Right lobe of liver (tissue), 6 donors: ENCODE results near the gene XRRA1. TPM values are rescaled to one million over a fixed set of nuclear protein-coding genes. Genes with fewer than 3 reads are reported as not detected.
A peak's percentile ranks its signal among the peaks of the same experiment; 100 is the strongest.
"Not testable (repeated sequence)": the region's sequence is repeated elsewhere in the genome, so short reads cannot be mapped to it uniquely, and the experiment has no call there.

ENCODE experiments used
- ATAC-seq, 4 donors: fragments of 200-7000 bp; cut with Tn5 transposase; one replicate each; pipeline ENCODE4 v1.9.1; 2020; ENCODE audit warnings: mild to moderate bottlenecking in 4 of 4, moderate library complexity in 4 of 4
- DNase-seq, 3 donors: peaks; one replicate each; pipeline ENCODE4 v3.0.0-alpha.2; 2020
- H3K27ac ChIP-seq, 3 donors: fragments of 200-600 bp; one replicate each; pipeline ENCODE4 v1.8.0; 2022
- H3K27me3 ChIP-seq, 2 donors: fragments of 200-600 bp; one replicate each; pipeline ENCODE4 v1.8.0; 2022
- H3K36me3 ChIP-seq, 4 donors: fragments of 200-600 bp; sonication (generic) in 1 of 4; one replicate each; pipeline versions ENCODE4 v1.5.1 to v1.8.0; 2017 to 2022; ENCODE audit warnings: control low read depth in 1 of 4
- H3K4me1 ChIP-seq, 4 donors: fragments of 200-600 bp; sonication (generic) in 1 of 4; one replicate each; pipeline versions ENCODE4 v1.5.1 to v1.8.0; 2017 to 2022; ENCODE audit warnings: control low read depth in 1 of 4
- H3K4me3 ChIP-seq, 3 donors: fragments of 200-600 bp; one replicate each; pipeline ENCODE4 v1.8.0; 2022
- H3K9me3 ChIP-seq, 4 donors: fragments of 200-600 bp; sonication (generic) in 1 of 4; one replicate each; pipeline versions ENCODE4 v1.5.1 to v1.8.0; 2017 to 2022; ENCODE audit warnings: control low read depth in 1 of 4
- CTCF ChIP-seq, 4 donors: fragments of 200-600 bp in 3 of 4; fragments of 450-650 bp in 1 of 4; IDR thresholded peaks; one replicate each; pipeline versions ENCODE4 v1.5.1 to v1.8.0; 2016 to 2022; ENCODE audit warnings: antibody characterized with exemption in 4 of 4, mild to moderate bottlenecking in 2 of 4
- POLR2A ChIP-seq: fragments of 450-650 bp; IDR thresholded peaks from one replicate; pipeline ENCODE4 v1.6.1; 2017; ENCODE audit warnings: antibody characterized with exemption, mild to moderate bottlenecking
- WGBS: methylation state at CpG from one replicate; pipeline ENCODE4 v1.1.6; 2018; ENCODE audit warnings: low coverage, low lambda C conversion rate; ENCODE audit not compliant: insufficient coverage; ENCODE audit errors: missing lambda C conversion rate; 5-methylcytosine and 5-hydroxymethylcytosine counted together
- intact Hi-C, 2 donors: fragments of 100-400 bp; cut with DNase I; formaldehyde crosslinking; loops; one replicate each; pipeline versions ENCODE4 v1.11.2 to v1.14.1; 2022
- long read RNA-seq: library from polyadenylated mRNA; unstranded; transcript quantifications from one replicate; pipeline ENCODE4 v2.0.0, GENCODE V29; 2019
- total RNA-seq, 6 experiments: library from RNA; depleted of rRNA in 2 of 6; stranded (reverse); fragments of >200 nt in 2 of 6; fragmentation: NEBNext Ultra II Directional in 3 of 6; extraction: Animal tissue kit (Norgen Biotek cat#: 25700) in 3 of 6; gene quantifications; one replicate each; pipeline versions ENCODE4 v1.1.0 to v1.2.4, GENCODE V29; 2016 to 2023
- donor health status: DM: no; HTN: yes; CAD: no.
- donor health status: DM: no; HTN: no; CAD: no.
- donor health status: DM: no; HTN: no; CAD: no.
- donor health status: DM: no; HTN: yes; CAD: no.
- donor health status: DM: no; HTN: yes; CAD: no.

The XRRA1 gene
- 10 to 100 TPM in 1 of 6 experiments, 1 to 10 TPM in 5; 4.7 to 15.7 (median 8.0) TPM for total RNA-seq
- long read RNA-seq, partial matches to known transcripts, result 1 of 2 reads
- long read RNA-seq, other reads (novel, unspliced or antisense), result 1 of 2 reads

- Histone ChIP-seq H3K4me1 (peaks cover 0 to 22% (median 6%) of the 10 kb centered on the region in 4 donors), H3K27me3 (no peaks in the 10 kb centered on the region), H3K36me3 (no peaks in the 10 kb centered on the region), H3K4me3 (peak within 1 kb of the TSS; percentile 70 to 96 (median 95)), H3K27ac (peak within 1 kb of the TSS; percentile 74 to 83 (median 78)), H3K9me3 (no peaks in the 10 kb centered on the region)
- intact Hi-C loops, result no loop called here
- DNase-seq (peak; percentile 99 to 100 (median 99)), ATAC-seq (peak; percentile 99)
- TF ChIP-seq CTCF (IDR thresholded peaks at IDR 0.05) (no peak), POLR2A (peak; percentile 71)
- WGBS, result under 1% methylated on average over 29 of the region's 67 CpGs
Measured at GRCh38 chr11:74948898-74949752, at the start of gene XRRA1, which contains the start of gene SPCS2. Gene XRRA1, minus strand, starts transcription at chr11:74949091. Its CDS starts 8,213 bp downstream, at chr11:74940878. Gene SPCS2, plus strand, starts transcription at chr11:74949266. Its CDS starts 20 bp downstream, at chr11:74949286.

GRCh38 chr11:74992852-74993251 lies 44.0 kb upstream of the XRRA1 start:
- peaks cover 0 to 23% (median 5%) of the 10 kb centered on the region in 4 donors for H3K36me3 ChIP-seq
- no peak overlapping the region for H3K27ac ChIP-seq
- no peak overlapping the region for H3K4me3 ChIP-seq
- H3K9me3 ChIP-seq, result no peaks in the 10 kb centered on the region
- TF ChIP-seq CTCF (IDR thresholded peaks at IDR 0.05), result no peak
- no peak for TF ChIP-seq POLR2A
- peaks cover 0 to 25% (median 0%) of the 10 kb centered on the region in 4 donors for H3K4me1 ChIP-seq
- ATAC-seq (no peak), DNase-seq (no peak)
- WGBS, result 100% methylated on average over 2 of the region's 5 CpGs
- no peaks in the 10 kb centered on the region for H3K27me3 ChIP-seq
- intact Hi-C loops, result no loop called here

- ATAC-seq (peak in 1 of 4 donors; percentile 17), DNase-seq (no peak)
- intact Hi-C loops, result no loop called here
- peaks cover 0 to 25% (median 0%) of the 10 kb centered on the region in 4 donors for H3K4me1 ChIP-seq
- peaks cover 0 to 13% (median 5%) of the 10 kb centered on the region in 4 donors for H3K36me3 ChIP-seq
- H3K27me3 ChIP-seq, result no peaks in the 10 kb centered on the region
- 0% methylated on average over 1 of the region's 1 CpG for WGBS
- H3K27ac ChIP-seq, result no peak overlapping the region
- TF ChIP-seq POLR2A (no peak), CTCF (IDR thresholded peaks at IDR 0.05) (no peak)
- H3K9me3 ChIP-seq, result no peaks in the 10 kb centered on the region
- no peak overlapping the region for H3K4me3 ChIP-seq
Measured at GRCh38 chr11:74990941-74991340, 42.0 kb upstream of the XRRA1 start.

- Histone ChIP-seq H3K4me1 (peaks cover 0 to 25% (median 0%) of the 10 kb centered on the region in 4 donors), H3K36me3 (peaks cover 0 to 10% (median 4%) of the 10 kb centered on the region in 4 donors)
- intact Hi-C loops, DNase-seq, H3K27ac ChIP-seq, H3K4me3 ChIP-seq, H3K9me3 ChIP-seq, ATAC-seq, H3K27me3 ChIP-seq: not testable (repeated sequence)
- 46% methylated on average over 3 of the region's 4 CpGs for WGBS
Measured at GRCh38 chr11:74990150-74990549, 41.3 kb upstream of the XRRA1 start.

GRCh38 chr11:74989260-74989638 lies 40.4 kb upstream of the XRRA1 start:
- H3K27me3 ChIP-seq, result no peaks in the 10 kb centered on the region
- peak overlapping the region; percentile 69 to 80 (median 77) for H3K4me3 ChIP-seq
- ATAC-seq (no peak), DNase-seq (no peak)
- intact Hi-C loops, result no loop called here
- no peaks in the 10 kb centered on the region for H3K9me3 ChIP-seq
- peak overlapping the region; percentile 72 to 88 (median 73) for H3K27ac ChIP-seq
- peaks cover 0 to 30% (median 2%) of the 10 kb centered on the region in 4 donors for H3K4me1 ChIP-seq
- H3K36me3 ChIP-seq, result peaks cover 0 to 1% (median 0%) of the 10 kb centered on the region in 4 donors
- TF ChIP-seq CTCF (IDR thresholded peaks at IDR 0.05), result no peak
- no peak for TF ChIP-seq POLR2A
- WGBS, result 1% methylated on average over 8 of the region's 8 CpGs
